DMS79 (cell line): ENCODE data around the gene CNTNAP2.

Experiments used
- DNase-seq: peaks from one replicate; lab custom pipeline; 2025; lab: John Stamatoyannopoulos, UW

The CNTNAP2 gene

GRCh38 chr7:146417176-146417575 is 300.6 kb downstream of the CNTNAP2 start:
- DNase-seq: no peak

GRCh38 chr7:146423446-146423845 is 306.8 kb downstream of the CNTNAP2 start:
- DNase-seq: no peak

- DNase-seq: no peak
Measured at GRCh38 chr7:146424084-146424483, 307.5 kb downstream of the CNTNAP2 start.

GRCh38 chr7:146433501-146433900 is 316.9 kb downstream of the CNTNAP2 start:
- DNase-seq: no peak

GRCh38 chr7:146443102-146443501 is 326.5 kb downstream of the CNTNAP2 start:
- no peak for DNase-seq

GRCh38 chr7:146449625-146450024 is 333.0 kb downstream of the CNTNAP2 start:
- DNase-seq: no peak

GRCh38 chr7:146455091-146455655 is 338.6 kb downstream of the CNTNAP2 start:
- no peak for DNase-seq

GRCh38 chr7:146479040-146479439 is 362.4 kb downstream of the CNTNAP2 start:
- DNase-seq: no peak

- no peak for DNase-seq
Measured at GRCh38 chr7:146486519-146486918, 369.9 kb downstream of the CNTNAP2 start.

- DNase-seq: no peak
Measured at GRCh38 chr7:146492017-146492416, 375.4 kb downstream of the CNTNAP2 start.

GRCh38 chr7:146494952-146495596 is 378.5 kb downstream of the CNTNAP2 start:
- no peak for DNase-seq

- DNase-seq: no peak
Measured at GRCh38 chr7:146496657-146497056, 380.1 kb downstream of the CNTNAP2 start.

GRCh38 chr7:146499970-146500369 is 383.4 kb downstream of the CNTNAP2 start:
- no peak for DNase-seq

GRCh38 chr7:146503844-146504243 is 387.2 kb downstream of the CNTNAP2 start:
- no peak for DNase-seq

GRCh38 chr7:146510088-146510680 is 393.6 kb downstream of the CNTNAP2 start:
- DNase-seq: no peak

GRCh38 chr7:146514304-146514703 is 397.7 kb downstream of the CNTNAP2 start:
- DNase-seq: no peak

GRCh38 chr7:146528581-146528980 is 412.0 kb downstream of the CNTNAP2 start:
- no peak for DNase-seq

- peak; percentile 7 for DNase-seq
Measured at GRCh38 chr7:146539836-146540235, 423.2 kb downstream of the CNTNAP2 start.

GRCh38 chr7:146542101-146542500 is 425.5 kb downstream of the CNTNAP2 start:
- no peak for DNase-seq

GRCh38 chr7:146544748-146545147 is 428.1 kb downstream of the CNTNAP2 start:
- no peak for DNase-seq

GRCh38 chr7:146548816-146549215 is 432.2 kb downstream of the CNTNAP2 start:
- no peak for DNase-seq

GRCh38 chr7:146554556-146554955 is 438.0 kb downstream of the CNTNAP2 start:
- DNase-seq: no peak

GRCh38 chr7:146557971-146558469 is 441.4 kb downstream of the CNTNAP2 start:
- DNase-seq: no peak
